ENCODE results near the gene STKLD1. TPM values are rescaled to one million over a fixed set of nuclear protein-coding genes. Genes with fewer than 3 reads are reported as not detected.

STKLD1 gene
- total and polyA plus RNA-seq, 4 donors = 1.2 to 7.5 (median 3.0) TPM

Small RNA genes lying within 50 kb of the gene (small RNA-seq; reads per million reads assigned to genes)
- not detected for gene RF00019 (ENCODE audit: low replicate concordance)
- gene SNORD24 (ENCODE audit: low replicate concordance) = not detected
- not detected for gene SNORD36A (ENCODE audit: low replicate concordance)
- gene SNORD36B (ENCODE audit: low replicate concordance) = not detected
- gene SNORD36C (ENCODE audit: low replicate concordance) = not detected

Other genes with a start within 250 kb of the STKLD1 start
- 1 to 10 TPM; 3.9 to 6.4 TPM for gene GBGT1, start 212.5 kb upstream of the STKLD1 start, total RNA-seq
- gene GBGT1, start 212.5 kb upstream of the STKLD1 start, polyA plus RNA-seq (ENCODE audit: insufficient read length in 2 of 2) = 1 to 10 TPM; 5.5 to 8.6 TPM
- gene OBP2B, start 167.1 kb upstream of the STKLD1 start, total RNA-seq = not detected
- gene OBP2B, start 167.1 kb upstream of the STKLD1 start, polyA plus RNA-seq (ENCODE audit: insufficient read length in 2 of 2) = not detected
- under 1 TPM; 0.28 to 0.40 TPM for gene ABO, start 101.2 kb upstream of the STKLD1 start, total RNA-seq
- 1 to 10 TPM in 1 of 2 donors, under 1 TPM in 1; 0.81 to 2.9 TPM for gene ABO, start 101.2 kb upstream of the STKLD1 start, polyA plus RNA-seq (ENCODE audit: insufficient read length in 2 of 2)
- 10 to 100 TPM; 11.7 to 19.9 TPM for gene SURF6, start 40.2 kb upstream of the STKLD1 start, total RNA-seq
- gene SURF6, start 40.2 kb upstream of the STKLD1 start, polyA plus RNA-seq (ENCODE audit: insufficient read length in 2 of 2) = 10 to 100 TPM; 31.2 to 36.2 TPM
- gene MED22, start 28.2 kb upstream of the STKLD1 start, total RNA-seq = 10 to 100 TPM; 16.5 to 28.0 TPM
- 10 to 100 TPM; 37.9 to 41.2 TPM for gene MED22, start 28.2 kb upstream of the STKLD1 start, polyA plus RNA-seq (ENCODE audit: insufficient read length in 2 of 2)
- gene RPL7A, start 28.1 kb upstream of the STKLD1 start, total RNA-seq = 1,000 to 10,000 TPM in 1 of 2 donors, 100 to 1,000 TPM in 1; 796 to 2,086 TPM
- gene RPL7A, start 28.1 kb upstream of the STKLD1 start, polyA plus RNA-seq (ENCODE audit: insufficient read length in 2 of 2) = 1,000 to 10,000 TPM; 1,459 to 1,491 TPM
- gene SURF1, start 19.9 kb upstream of the STKLD1 start, total RNA-seq = 10 to 100 TPM; 14.7 to 31.5 TPM
- 10 to 100 TPM; 37.9 to 39.1 TPM for gene SURF1, start 19.9 kb upstream of the STKLD1 start, polyA plus RNA-seq (ENCODE audit: insufficient read length in 2 of 2)
- gene SURF2, start 19.8 kb upstream of the STKLD1 start, total RNA-seq = 10 to 100 TPM; 10.7 to 21.2 TPM
- 10 to 100 TPM; 35.5 to 36.9 TPM for gene SURF2, start 19.8 kb upstream of the STKLD1 start, polyA plus RNA-seq (ENCODE audit: insufficient read length in 2 of 2)
- 100 to 1,000 TPM; 125 to 144 TPM for gene SURF4, start 306 bp upstream of the STKLD1 start, total RNA-seq
- gene SURF4, start 306 bp upstream of the STKLD1 start, polyA plus RNA-seq (ENCODE audit: insufficient read length in 2 of 2) = 100 to 1,000 TPM; 103 to 111 TPM
- gene REXO4, start 41.6 kb downstream of the STKLD1 start, total RNA-seq = 10 to 100 TPM in 1 of 2 donors, 1 to 10 TPM in 1; 9.0 to 19.4 TPM
- 10 to 100 TPM; 25.3 to 28.1 TPM for gene REXO4, start 41.6 kb downstream of the STKLD1 start, polyA plus RNA-seq (ENCODE audit: insufficient read length in 2 of 2)
- 1 to 10 TPM; 2.4 to 6.1 TPM for gene ADAMTS13, start 46.0 kb downstream of the STKLD1 start, total RNA-seq
- 10 to 100 TPM; 13.4 to 16.5 TPM for gene ADAMTS13, start 46.0 kb downstream of the STKLD1 start, polyA plus RNA-seq (ENCODE audit: insufficient read length in 2 of 2)
- 10 to 100 TPM; 11.0 to 18.8 TPM for gene CACFD1, start 83.6 kb downstream of the STKLD1 start, total RNA-seq
- 10 to 100 TPM; 50.3 to 53.7 TPM for gene CACFD1, start 83.6 kb downstream of the STKLD1 start, polyA plus RNA-seq (ENCODE audit: insufficient read length in 2 of 2)
- 10 to 100 TPM in 1 of 2 donors, 1 to 10 TPM in 1; 5.7 to 15.4 TPM for gene SLC2A6, start 102.7 kb downstream of the STKLD1 start, total RNA-seq
- 10 to 100 TPM; 25.2 to 26.3 TPM for gene SLC2A6, start 102.7 kb downstream of the STKLD1 start, polyA plus RNA-seq (ENCODE audit: insufficient read length in 2 of 2)
- not detected for gene MYMK, start 148.6 kb downstream of the STKLD1 start, total RNA-seq
- under 1 TPM in 1 of 2 donors, not detected in 1; 0.26 TPM for gene MYMK, start 148.6 kb downstream of the STKLD1 start, polyA plus RNA-seq (ENCODE audit: insufficient read length in 2 of 2)
- gene ADAMTSL2, start 158.3 kb downstream of the STKLD1 start, total RNA-seq = 1 to 10 TPM; 3.7 to 6.9 TPM
- gene ADAMTSL2, start 158.3 kb downstream of the STKLD1 start, polyA plus RNA-seq (ENCODE audit: insufficient read length in 2 of 2) = 1 to 10 TPM; 8.6 to 9.0 TPM
- gene FAM163B, start 233.0 kb downstream of the STKLD1 start, total RNA-seq = 10 to 100 TPM in 1 of 2 donors, 1 to 10 TPM in 1; 5.0 to 13.5 TPM
- gene FAM163B, start 233.0 kb downstream of the STKLD1 start, polyA plus RNA-seq (ENCODE audit: insufficient read length in 2 of 2) = 10 to 100 TPM; 22.2 to 29.1 TPM

All from spinal cord (tissue), 4 donors.